Measurements from ENCODE around the gene ATF7.
A peak's percentile ranks its signal among the peaks of the same experiment; 100 is the strongest.
"Not testable (repeated sequence)": the region's sequence is repeated elsewhere in the genome, so short reads cannot be mapped to it uniquely, and the experiment has no call there.

Gene ATF7

DNA sequence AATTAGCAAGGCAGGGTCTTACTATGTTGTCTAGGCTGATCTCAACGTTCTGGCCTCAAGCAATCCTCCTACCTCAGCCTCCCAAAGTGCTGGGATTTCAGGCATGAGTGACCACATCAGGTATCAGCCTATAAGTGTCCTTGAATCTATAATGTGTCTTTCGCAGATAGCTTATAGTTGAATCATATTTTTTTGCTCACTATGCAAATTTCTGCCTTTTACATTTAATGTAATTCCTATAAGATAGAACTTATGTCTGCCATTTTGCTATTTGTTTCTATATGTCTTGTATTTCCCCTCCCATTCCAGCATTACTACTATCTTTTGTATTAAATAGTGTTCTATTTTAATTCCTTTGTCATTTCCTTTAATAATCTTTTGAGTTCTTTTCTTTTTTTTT is 10.5 kb upstream of the ATF7 start:
- H3K4me1 ChIP-seq (ENCODE audit: insufficient read depth, low read length, severe bottlenecking): no peaks in the 10 kb centered on the region

DNA sequence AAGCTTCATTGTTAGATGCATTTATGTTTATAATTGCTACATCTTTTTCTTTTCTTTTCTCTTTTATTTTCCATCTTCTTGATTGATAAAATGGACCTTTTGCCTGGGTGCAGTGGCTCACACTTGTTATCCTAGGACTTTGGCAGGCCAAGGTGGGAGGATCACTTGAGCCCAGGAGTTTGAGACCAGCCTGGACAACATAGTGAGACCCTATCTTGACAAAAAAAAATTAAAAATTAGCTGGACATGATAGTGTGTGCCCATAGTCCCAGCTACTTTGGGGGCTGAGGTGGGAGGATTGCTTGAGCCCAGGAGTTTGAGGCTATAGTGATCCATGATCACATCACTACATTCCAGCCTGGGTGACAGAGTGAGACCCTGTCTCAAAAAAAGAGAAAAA is 9.5 kb upstream of the ATF7 start:
- not testable (repeated sequence) for H2AFZ ChIP-seq (ENCODE audit: low read length); H3K4me2 ChIP-seq (ENCODE audit: low read length); H4K20me1 ChIP-seq (ENCODE audit: insufficient read depth, low read length); H3K9ac ChIP-seq (ENCODE audit: low read length); H3K79me2 ChIP-seq (ENCODE audit: insufficient read depth, low read length); H3K9me2 ChIP-seq (ENCODE audit: low read depth, low read length); H3K36me3 ChIP-seq (ENCODE audit: insufficient read depth, low read length); H3K27ac ChIP-seq (ENCODE audit: low read depth, low read length, poor library complexity, severe bottlenecking); H3K27me3 ChIP-seq (ENCODE audit: insufficient read depth, low read length); H3K9me3 ChIP-seq (ENCODE audit: low read length); H3K4me1 ChIP-seq (ENCODE audit: insufficient read depth, low read length, severe bottlenecking); H3F3A ChIP-seq (ENCODE audit: insufficient read depth, low read length); H3K4me3 ChIP-seq (ENCODE audit: low read depth, low read length, poor library complexity, severe bottlenecking)

More for the DNA sequence above, 10.5 kb upstream of the ATF7 start:
- H3F3A ChIP-seq (ENCODE audit: insufficient read depth, low read length): no peaks in the 10 kb centered on the region
- H3K9me3 ChIP-seq (ENCODE audit: low read length): no peaks in the 10 kb centered on the region
- no peaks in the 10 kb centered on the region for H4K20me1 ChIP-seq (ENCODE audit: insufficient read depth, low read length)
- no peaks in the 10 kb centered on the region for H3K9me2 ChIP-seq (ENCODE audit: low read depth, low read length)
- H3K4me3 ChIP-seq (ENCODE audit: low read depth, low read length, poor library complexity, severe bottlenecking): no peak overlapping the region
- no peak overlapping the region for H3K4me2 ChIP-seq (ENCODE audit: low read length)
- no peak overlapping the region for H3K27ac ChIP-seq (ENCODE audit: low read depth, low read length, poor library complexity, severe bottlenecking)
- no peak overlapping the region for H2AFZ ChIP-seq (ENCODE audit: low read length)
- TF ChIP-seq EZH2 (IDR thresholded peaks at IDR 0.05; ENCODE audit: borderline replicate concordance, low read length): no peak
- TF ChIP-seq, protein P1, sequence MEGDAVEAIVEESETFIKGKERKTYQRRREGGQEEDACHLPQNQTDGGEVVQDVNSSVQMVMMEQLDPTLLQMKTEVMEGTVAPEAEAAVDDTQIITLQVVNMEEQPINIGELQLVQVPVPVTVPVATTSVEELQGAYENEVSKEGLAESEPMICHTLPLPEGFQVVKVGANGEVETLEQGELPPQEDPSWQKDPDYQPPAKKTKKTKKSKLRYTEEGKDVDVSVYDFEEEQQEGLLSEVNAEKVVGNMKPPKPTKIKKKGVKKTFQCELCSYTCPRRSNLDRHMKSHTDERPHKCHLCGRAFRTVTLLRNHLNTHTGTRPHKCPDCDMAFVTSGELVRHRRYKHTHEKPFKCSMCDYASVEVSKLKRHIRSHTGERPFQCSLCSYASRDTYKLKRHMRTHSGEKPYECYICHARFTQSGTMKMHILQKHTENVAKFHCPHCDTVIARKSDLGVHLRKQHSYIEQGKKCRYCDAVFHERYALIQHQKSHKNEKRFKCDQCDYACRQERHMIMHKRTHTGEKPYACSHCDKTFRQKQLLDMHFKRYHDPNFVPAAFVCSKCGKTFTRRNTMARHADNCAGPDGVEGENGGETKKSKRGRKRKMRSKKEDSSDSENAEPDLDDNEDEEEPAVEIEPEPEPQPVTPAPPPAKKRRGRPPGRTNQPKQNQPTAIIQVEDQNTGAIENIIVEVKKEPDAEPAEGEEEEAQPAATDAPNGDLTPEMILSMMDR (IDR thresholded peaks at IDR 0.05; ENCODE audit: low read length): no peak
- no peaks in the 10 kb centered on the region; the same call in 1 of the 2 replicates for H3K36me3 ChIP-seq (ENCODE audit: insufficient read depth, low read length)
- H3K9ac ChIP-seq (ENCODE audit: low read length): no peak overlapping the region
- no peaks in the 10 kb centered on the region for H3K27me3 ChIP-seq (ENCODE audit: insufficient read depth, low read length)
- H3K79me2 ChIP-seq (ENCODE audit: insufficient read depth, low read length): no peaks in the 10 kb centered on the region

DNA sequence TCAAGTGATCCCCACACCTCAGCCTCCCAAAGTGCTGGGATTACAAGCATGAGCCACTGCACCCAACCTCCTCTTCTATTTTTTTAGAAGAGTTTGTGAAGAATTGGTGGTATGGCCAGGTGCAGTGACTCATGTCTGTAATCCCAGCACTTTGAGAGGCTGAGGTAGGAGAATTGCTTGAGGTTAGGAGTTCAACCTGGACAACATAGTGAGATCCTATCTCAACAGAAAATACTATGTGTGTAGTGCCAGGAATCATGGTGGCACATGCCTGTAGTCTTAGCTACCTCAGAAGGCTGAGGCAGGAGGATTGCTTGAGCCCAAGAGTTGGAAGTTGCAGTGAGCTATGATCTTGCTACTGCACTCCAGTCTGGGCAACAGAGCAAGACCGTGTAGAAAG is 5.5 kb upstream of the ATF7 start:
- Histone ChIP-seq H3K27me3 (ENCODE audit: insufficient read depth, low read length) (no peaks in the 10 kb centered on the region), H3K4me1 (ENCODE audit: insufficient read depth, low read length, severe bottlenecking) (peaks cover 7% of the 10 kb centered on the region), H3K36me3 (ENCODE audit: insufficient read depth, low read length) (no peaks in the 10 kb centered on the region), H4K20me1 (ENCODE audit: insufficient read depth, low read length) (no peaks in the 10 kb centered on the region), H3K9me3 (ENCODE audit: low read length) (no peaks in the 10 kb centered on the region), H3K4me2 (ENCODE audit: low read length) (no peak overlapping the region), H3K9ac (ENCODE audit: low read length) (no peak overlapping the region), H3K4me3 (ENCODE audit: low read depth, low read length, poor library complexity, severe bottlenecking) (no peak overlapping the region), H3K79me2 (ENCODE audit: insufficient read depth, low read length) (no peaks in the 10 kb centered on the region), H2AFZ (ENCODE audit: low read length) (no peak overlapping the region), H3K27ac (ENCODE audit: low read depth, low read length, poor library complexity, severe bottlenecking) (no peak overlapping the region), H3F3A (ENCODE audit: insufficient read depth, low read length) (no peaks in the 10 kb centered on the region), H3K9me2 (ENCODE audit: low read depth, low read length) (no peaks in the 10 kb centered on the region)
- TF ChIP-seq, protein P1 (IDR thresholded peaks at IDR 0.05; ENCODE audit: low read length): no peak
- TF ChIP-seq EZH2 (IDR thresholded peaks at IDR 0.05; ENCODE audit: borderline replicate concordance, low read length): no peak

DNA sequence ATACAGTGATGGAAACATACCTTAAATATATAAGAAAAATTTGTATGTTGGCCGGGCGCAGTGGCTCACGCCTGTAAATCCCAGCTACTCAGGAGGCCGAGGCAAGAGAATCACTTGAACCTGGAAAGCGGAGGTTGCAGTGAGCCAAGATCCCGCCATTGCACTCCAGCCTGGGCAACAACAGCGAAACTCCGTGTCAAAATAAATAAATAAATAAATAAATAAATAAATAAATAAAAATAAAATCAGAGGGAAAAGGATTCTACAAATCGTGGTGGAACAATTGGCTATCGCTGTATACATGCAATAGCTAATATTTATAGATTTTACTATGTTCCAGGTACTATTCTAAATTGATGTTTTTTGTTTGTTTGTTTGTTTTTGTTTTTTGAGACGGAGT is 1.7 kb upstream of the ATF7 start:
- no peaks in the 10 kb centered on the region for H4K20me1 ChIP-seq (ENCODE audit: insufficient read depth, low read length)
- peaks cover 27% of the 10 kb centered on the region for H3K79me2 ChIP-seq (ENCODE audit: insufficient read depth, low read length)
- H3K9me3 ChIP-seq (ENCODE audit: low read length): no peaks in the 10 kb centered on the region
- H3K4me2 ChIP-seq (ENCODE audit: low read length): no peak overlapping the region
- H3K9ac ChIP-seq (ENCODE audit: low read length): no peak overlapping the region
- no peaks in the 10 kb centered on the region for H3K36me3 ChIP-seq (ENCODE audit: insufficient read depth, low read length)
- 0 out of 2 replicates have a peak overlapping the region, but pooled peaks have one; percentile 59 for H2AFZ ChIP-seq (ENCODE audit: low read length)
- no peaks in the 10 kb centered on the region for H3K27me3 ChIP-seq (ENCODE audit: insufficient read depth, low read length)
- peaks cover 34% of the 10 kb centered on the region for H3K4me1 ChIP-seq (ENCODE audit: insufficient read depth, low read length, severe bottlenecking)
- H3K27ac ChIP-seq (ENCODE audit: low read depth, low read length, poor library complexity, severe bottlenecking): no peak overlapping the region
- H3F3A ChIP-seq (ENCODE audit: insufficient read depth, low read length): peaks cover 6% of the 10 kb centered on the region; the same call in 1 of the 2 replicates
- TF ChIP-seq, protein P1 (IDR thresholded peaks at IDR 0.05; ENCODE audit: low read length): no peak
- no peak for TF ChIP-seq EZH2 (IDR thresholded peaks at IDR 0.05; ENCODE audit: borderline replicate concordance, low read length)
- no peak overlapping the region for H3K4me3 ChIP-seq (ENCODE audit: low read depth, low read length, poor library complexity, severe bottlenecking)
- no peaks in the 10 kb centered on the region for H3K9me2 ChIP-seq (ENCODE audit: low read depth, low read length)
